ENCODE data around the gene REXO1. TPM values are rescaled to one million over a fixed set of nuclear protein-coding genes. Genes with fewer than 3 reads are reported as not detected.

The REXO1 gene
- total RNA-seq, 4 donors from 2014 or later, result 36.0 to 95.0 (median 56.3) TPM

DNA sequence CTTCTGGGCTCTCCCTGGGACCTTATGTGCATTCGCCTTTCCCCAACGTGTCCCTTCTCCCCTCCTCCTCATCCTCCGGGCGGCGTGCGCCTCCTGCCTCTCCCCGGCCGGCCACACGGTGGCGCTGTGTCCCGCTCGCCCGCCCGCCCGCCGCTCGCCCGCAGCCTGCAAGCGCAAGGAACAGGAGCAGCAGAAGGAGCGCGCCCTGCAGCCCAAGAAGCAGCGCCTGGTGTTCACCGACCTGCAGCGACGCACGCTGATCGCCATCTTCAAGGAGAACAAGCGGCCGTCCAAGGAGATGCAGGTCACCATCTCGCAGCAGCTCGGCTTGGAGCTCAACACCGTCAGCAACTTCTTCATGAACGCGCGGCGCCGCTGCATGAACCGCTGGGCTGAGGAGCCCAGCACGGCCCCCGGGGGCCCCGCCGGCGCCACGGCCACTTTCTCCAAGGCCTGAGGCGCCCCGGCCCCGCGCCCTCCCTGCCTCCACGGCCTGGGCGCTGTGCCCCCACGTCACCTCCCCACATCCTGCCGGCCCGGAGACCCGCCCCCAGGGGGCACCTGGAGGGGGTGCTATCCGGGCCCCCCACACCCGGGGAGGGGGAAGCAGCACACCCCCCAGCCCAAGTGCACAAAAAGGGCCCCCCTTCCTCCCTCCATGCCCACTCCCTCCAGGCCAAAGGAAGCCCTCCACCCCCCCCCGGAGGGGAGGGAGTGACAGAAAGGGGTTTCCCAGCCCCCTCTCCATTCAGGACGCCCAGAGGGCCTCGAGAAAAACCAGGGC, 73.1 kb downstream of the REXO1 start:
- in situ Hi-C loops (cut with MboI; ENCODE audit: low pct_ligation_motif_present in 1 of 4, low pct_unique_long_range_greater_than_20kb in 1 of 4, low sequenced_read_pairs in 3 of 4), result loop anchor here in 3 of 4 donors (25.0 kb wide), 1 partner anchor 238 kb away; no protein-coding TSS in a partner anchor
- TF ChIP-seq EP300 (IDR thresholded peaks at IDR 0.05; ENCODE audit: low read depth), result no peak
- no peak for TF ChIP-seq POLR2A (IDR thresholded peaks at IDR 0.05)
- no peak for TF ChIP-seq POLR2AphosphoS5 (IDR thresholded peaks at IDR 0.05)
- TF ChIP-seq, protein P1, sequence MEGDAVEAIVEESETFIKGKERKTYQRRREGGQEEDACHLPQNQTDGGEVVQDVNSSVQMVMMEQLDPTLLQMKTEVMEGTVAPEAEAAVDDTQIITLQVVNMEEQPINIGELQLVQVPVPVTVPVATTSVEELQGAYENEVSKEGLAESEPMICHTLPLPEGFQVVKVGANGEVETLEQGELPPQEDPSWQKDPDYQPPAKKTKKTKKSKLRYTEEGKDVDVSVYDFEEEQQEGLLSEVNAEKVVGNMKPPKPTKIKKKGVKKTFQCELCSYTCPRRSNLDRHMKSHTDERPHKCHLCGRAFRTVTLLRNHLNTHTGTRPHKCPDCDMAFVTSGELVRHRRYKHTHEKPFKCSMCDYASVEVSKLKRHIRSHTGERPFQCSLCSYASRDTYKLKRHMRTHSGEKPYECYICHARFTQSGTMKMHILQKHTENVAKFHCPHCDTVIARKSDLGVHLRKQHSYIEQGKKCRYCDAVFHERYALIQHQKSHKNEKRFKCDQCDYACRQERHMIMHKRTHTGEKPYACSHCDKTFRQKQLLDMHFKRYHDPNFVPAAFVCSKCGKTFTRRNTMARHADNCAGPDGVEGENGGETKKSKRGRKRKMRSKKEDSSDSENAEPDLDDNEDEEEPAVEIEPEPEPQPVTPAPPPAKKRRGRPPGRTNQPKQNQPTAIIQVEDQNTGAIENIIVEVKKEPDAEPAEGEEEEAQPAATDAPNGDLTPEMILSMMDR (IDR thresholded peaks at IDR 0.05), result peak; percentile 11 to 43 (median 40)
- no peaks in the 10 kb centered on the region for H3K36me3 ChIP-seq

DNA sequence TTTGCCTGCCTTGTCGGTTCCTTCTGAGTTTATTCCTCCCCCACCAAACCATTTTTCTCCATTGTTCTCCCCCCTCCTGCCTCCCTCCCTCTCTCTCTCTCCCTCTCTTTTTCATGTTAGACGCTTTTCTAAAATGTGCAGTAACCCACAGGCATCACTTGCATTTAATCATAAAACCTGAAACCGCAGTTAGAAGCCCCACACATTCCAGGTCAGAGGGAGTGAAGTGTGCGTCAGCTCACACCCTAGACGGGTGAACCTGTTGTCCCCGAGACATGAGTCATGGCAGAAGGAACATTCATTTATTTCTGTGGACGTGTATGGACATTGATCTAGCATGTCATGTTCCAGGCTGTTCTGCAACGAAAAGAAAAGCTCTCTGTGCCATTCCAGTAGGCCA, 75.1 kb downstream of the REXO1 start:
- Histone ChIP-seq H3K27ac (no peak overlapping the region), H3K4me1 (no peaks in the 10 kb centered on the region), H3K36me3 (no peaks in the 10 kb centered on the region), H3K4me3 (no peak overlapping the region), H3K9me3 (peaks cover 13 to 14% of the 10 kb centered on the region in 2 donors), H3K27me3 (peaks cover 98% of the 10 kb centered on the region)
- 44 to 60% methylated on average over 4 to 8 of the region's 8 CpGs for WGBS, 2 donors (ENCODE audit: low coverage in 1 of 2)
- intact Hi-C loops (cut with DNase I; ENCODE audit: low total_unique reads), result no loop called here
- in situ Hi-C loops (cut with MboI; ENCODE audit: low pct_ligation_motif_present in 1 of 4, low pct_unique_long_range_greater_than_20kb in 1 of 4, low sequenced_read_pairs in 3 of 4), result no loop called here
- no peak for DNase-seq
- no peak for TF ChIP-seq POLR2AphosphoS5 (IDR thresholded peaks at IDR 0.05)
- TF ChIP-seq POLR2A (IDR thresholded peaks at IDR 0.05), result no peak
- no peak for TF ChIP-seq EP300 (IDR thresholded peaks at IDR 0.05; ENCODE audit: low read depth)
- TF ChIP-seq, protein P1 (IDR thresholded peaks at IDR 0.05), result no peak

More for the DNA sequence above, 73.1 kb downstream of the REXO1 start:
- Histone ChIP-seq H3K9me3 (peaks cover 13 to 14% of the 10 kb centered on the region in 2 donors), H3K27ac (no peak overlapping the region), H3K4me1 (no peaks in the 10 kb centered on the region), H3K4me3 (no peak overlapping the region), H3K27me3 (peaks cover 98% of the 10 kb centered on the region)
- DNase-seq, result no peak
- intact Hi-C loops (cut with DNase I; ENCODE audit: low total_unique reads), result no loop called here
- WGBS, 2 donors (ENCODE audit: low coverage in 1 of 2), result 31% methylated on average over 45 of the region's 59 CpGs; no CpG with 5 or more reads in 1 of the 2 donors

DNA sequence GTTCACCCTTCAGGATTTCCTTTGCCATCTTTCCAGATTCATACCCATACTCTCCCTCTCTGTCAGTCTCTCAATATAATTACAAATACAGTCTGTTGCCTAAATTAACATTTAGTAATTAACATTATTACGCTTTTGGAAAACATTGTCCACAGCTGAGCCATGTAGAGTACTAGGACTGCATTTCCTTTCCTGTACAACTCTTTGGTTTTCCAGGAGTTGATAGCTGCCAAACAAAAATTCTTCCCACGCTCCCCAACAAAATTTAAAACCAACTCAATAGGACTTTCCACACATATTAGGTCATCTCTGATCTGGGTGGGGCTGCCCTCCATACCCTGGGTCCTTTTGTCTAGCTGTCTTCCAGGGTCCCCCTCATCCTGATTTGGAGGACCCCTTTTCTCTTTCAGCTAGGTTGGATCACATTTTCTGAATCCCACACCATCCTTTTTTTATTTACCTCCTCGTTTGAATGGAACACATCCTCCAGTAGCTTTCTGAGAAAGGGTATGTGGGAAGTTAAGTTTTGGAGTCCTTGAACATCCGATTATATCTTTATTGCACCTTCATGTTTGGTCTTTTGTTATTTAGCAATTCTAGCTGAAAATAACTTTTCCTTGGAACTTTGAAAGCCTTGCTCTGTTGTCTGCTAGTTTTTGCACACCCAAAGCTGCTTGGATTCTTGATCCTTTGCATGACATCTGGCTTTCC, 77.3 kb downstream of the REXO1 start:
- H3K36me3 ChIP-seq, result no peaks in the 10 kb centered on the region
- WGBS, 2 donors (ENCODE audit: low coverage in 1 of 2), result 83 to 100% methylated on average over 2 to 4 of the region's 4 CpGs
- no peak for DNase-seq
- H3K27ac ChIP-seq, result no peak overlapping the region
- peaks cover 100% of the 10 kb centered on the region for H3K27me3 ChIP-seq
- TF ChIP-seq POLR2A (IDR thresholded peaks at IDR 0.05) (no peak), EP300 (IDR thresholded peaks at IDR 0.05; ENCODE audit: low read depth) (no peak), POLR2AphosphoS5 (IDR thresholded peaks at IDR 0.05) (no peak)
- TF ChIP-seq, protein P1 (IDR thresholded peaks at IDR 0.05), result no peak
- peaks cover 13 to 14% of the 10 kb centered on the region in 2 donors for H3K9me3 ChIP-seq
- in situ Hi-C loops (cut with MboI; ENCODE audit: low pct_ligation_motif_present in 1 of 4, low pct_unique_long_range_greater_than_20kb in 1 of 4, low sequenced_read_pairs in 3 of 4), result no loop called here
- H3K4me1 ChIP-seq, result no peaks in the 10 kb centered on the region
- intact Hi-C loops (cut with DNase I; ENCODE audit: low total_unique reads), result no loop called here
- H3K4me3 ChIP-seq, result no peak overlapping the region

DNA sequence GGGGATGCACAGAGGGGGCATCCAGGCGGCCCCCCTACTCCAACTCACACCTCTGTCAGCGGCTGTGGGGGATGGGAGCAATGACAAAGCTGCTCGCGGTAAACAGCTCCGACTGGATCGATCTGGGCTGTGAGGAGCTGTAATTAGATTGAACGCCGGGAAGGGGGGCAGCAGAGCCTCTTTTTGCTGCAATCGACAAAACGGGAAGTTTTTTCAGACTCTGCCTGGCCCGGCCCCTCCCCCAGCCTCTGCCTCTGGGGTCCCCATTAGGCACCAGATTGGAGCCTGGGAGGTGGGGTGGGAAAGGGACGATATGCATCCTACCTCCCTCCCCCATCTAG, 78.7 kb downstream of the REXO1 start:
- DNase-seq, result no peak
- Histone ChIP-seq H3K4me1 (no peaks in the 10 kb centered on the region), H3K27ac (no peak overlapping the region), H3K4me3 (no peak overlapping the region), H3K27me3 (peaks cover 100% of the 10 kb centered on the region), H3K36me3 (no peaks in the 10 kb centered on the region), H3K9me3 (peaks cover 10 to 13% of the 10 kb centered on the region in 2 donors)
- TF ChIP-seq, protein P1 (IDR thresholded peaks at IDR 0.05), result no peak
- TF ChIP-seq EP300 (IDR thresholded peaks at IDR 0.05; ENCODE audit: low read depth), result no peak
- intact Hi-C loops (cut with DNase I; ENCODE audit: low total_unique reads) (loop anchor here (10.0 kb wide), 1 partner anchor 225 kb away; no protein-coding TSS in a partner anchor), in situ Hi-C loops (cut with MboI; ENCODE audit: low pct_ligation_motif_present in 1 of 4, low pct_unique_long_range_greater_than_20kb in 1 of 4, low sequenced_read_pairs in 3 of 4) (no loop called here)
- WGBS, 2 donors (ENCODE audit: low coverage in 1 of 2), result 14% methylated on average over 12 of the region's 12 CpGs; no CpG with 5 or more reads in 1 of the 2 donors

Measured in transverse colon (tissue), 4 donors.